HTERT RPE-1 (cell line): ENCODE measurements around the gene SH3RF3.

Source experiments
- in situ Hi-C: fragments of 300-500 bp; cut with MboI; formaldehyde crosslinking; loops from 4 replicates; pipeline ENCODE4 v1.14.3; 2020; ENCODE audit warnings: low sequenced_read_pairs

The SH3RF3 gene

DNA sequence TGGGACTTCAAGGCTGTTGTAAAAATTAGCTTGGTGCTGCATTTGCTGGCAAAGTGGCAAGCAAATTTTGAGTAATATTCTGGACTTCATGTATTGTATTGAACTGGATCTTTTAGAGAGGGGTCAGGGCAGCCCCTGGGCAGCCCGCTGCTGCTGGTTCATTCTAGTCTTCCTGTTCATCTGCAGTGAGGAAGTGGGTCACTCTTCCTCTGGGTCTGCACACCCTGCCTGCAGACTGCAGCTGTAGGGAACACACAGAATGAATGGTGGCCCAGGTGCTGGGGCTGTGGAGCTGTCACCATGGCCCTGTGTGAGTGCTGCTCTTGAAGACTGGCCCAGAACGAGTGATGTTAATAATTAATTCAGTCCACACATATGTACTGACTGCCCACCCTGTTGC, 9.4 kb downstream of the SH3RF3 start:
- in situ Hi-C loops = no loop called here

DNA sequence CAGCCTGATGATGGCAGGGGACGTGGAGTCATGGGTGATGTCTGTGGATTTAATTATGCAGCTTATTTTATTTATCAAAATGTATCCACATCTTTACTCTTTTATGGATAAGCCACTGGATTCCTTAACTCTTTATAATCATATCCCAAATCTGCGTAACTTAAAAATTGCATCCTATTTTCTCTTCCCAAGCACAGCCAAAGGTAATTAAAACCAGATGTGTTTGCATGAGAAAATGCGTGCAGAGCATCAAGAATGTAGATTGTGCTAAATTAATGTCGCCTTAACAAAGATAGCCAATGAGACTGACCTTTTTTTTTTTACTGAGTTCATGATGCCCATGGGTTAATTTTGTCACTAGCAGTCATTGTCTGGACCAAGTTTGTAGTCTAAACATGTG, 10.0 kb downstream of the SH3RF3 start:
- in situ Hi-C loops = no loop called here

- in situ Hi-C loops = no loop called here
Measured at GRCh38 chr2:109139865-109140396, 10.9 kb downstream of the SH3RF3 start.

DNA sequence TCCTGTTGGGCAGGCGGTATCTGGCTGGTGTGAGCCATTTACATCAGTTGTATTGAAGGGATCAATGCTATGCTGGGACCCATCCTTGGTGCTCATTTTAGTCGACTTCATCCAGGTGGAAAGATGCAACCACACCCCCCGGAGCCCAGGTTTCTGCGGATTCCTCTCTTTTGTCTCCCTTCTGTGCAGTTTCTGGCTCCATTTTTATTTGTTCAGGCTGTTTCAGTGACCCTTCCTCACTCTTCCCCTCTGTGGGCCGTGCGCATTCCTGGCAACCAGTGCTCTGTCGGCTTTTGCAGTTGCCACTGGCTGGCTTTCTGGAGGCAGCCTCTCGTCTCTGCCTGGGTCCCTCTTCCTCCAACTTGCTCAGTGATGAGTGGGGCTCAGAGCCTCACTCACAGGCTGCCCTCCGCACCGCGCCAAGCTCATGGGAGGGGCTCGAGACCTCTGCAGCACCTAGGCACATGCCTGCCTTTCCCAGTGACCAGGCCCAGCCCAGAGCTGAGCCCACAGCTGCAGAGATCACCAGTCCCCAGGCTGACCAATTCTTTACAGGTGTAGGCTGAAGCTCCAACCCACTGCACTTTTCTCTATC, 12.1 kb downstream of the SH3RF3 start:
- in situ Hi-C loops = no loop called here

DNA sequence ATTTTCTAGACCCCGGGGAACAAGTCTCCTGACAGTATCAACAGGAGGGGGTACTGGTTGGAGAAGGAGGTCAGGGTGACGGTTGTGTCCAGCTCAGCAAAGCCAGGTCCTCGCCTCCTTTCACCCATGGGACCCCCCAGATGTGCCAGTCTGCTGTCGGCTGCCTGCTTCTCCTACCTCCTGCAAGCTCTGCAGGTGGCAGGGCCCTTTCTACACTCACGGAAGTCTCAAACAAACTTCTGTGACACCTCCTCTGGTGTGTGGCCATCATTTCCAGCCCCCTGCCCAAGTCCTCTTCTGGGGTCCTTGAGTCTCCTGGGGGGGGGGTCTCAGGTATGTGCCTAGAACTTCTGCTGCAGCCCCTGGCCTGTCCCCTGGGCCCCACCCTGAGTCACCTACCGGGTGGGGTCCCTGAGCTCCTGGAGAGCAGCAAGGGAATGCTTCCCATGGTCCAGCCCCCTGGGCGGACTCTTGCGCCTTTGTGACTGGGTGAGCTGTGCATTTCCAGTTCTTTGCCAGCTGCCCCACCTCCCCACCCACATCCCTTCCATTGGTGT, 12.8 kb downstream of the SH3RF3 start:
- in situ Hi-C loops = no loop called here

DNA sequence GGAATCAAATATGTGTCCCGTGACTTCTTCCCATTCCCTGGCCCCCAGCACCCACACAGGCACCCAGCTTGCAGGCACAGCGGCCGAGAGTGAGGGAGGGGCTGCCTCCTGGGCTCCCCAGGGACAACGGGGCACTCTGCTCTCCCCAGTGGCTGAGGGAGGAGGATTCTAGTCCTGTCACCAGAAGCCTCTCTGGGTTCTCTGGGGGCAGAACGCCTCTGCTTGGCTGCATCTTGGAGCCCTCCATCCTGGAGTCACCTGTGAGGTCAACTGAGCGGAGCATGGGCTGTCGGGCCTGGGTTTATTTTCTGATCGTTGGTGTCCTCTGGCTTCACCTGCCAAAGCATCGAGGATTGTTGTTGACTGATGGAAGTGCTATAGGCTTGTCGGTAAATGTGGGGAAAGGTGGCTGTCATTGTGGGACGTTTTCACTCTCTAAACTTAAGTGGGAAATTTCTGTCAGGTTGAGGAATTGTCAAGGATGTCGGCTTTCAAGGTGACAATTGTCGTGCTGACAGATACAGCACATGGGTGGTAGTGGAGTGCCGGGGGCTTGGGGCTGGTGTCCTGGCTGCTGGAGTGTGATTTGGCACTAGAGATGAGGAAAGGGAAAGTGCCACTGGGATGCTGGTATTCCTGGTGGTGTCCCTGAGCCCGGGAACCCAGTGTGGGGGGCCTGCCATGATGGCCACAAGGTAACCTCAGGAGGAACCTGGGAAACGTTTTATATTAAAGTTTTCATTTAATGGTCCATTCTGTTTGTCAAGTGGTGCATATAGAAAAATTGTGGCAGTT, 13.6 kb downstream of the SH3RF3 start:
- in situ Hi-C loops = no loop called here

DNA sequence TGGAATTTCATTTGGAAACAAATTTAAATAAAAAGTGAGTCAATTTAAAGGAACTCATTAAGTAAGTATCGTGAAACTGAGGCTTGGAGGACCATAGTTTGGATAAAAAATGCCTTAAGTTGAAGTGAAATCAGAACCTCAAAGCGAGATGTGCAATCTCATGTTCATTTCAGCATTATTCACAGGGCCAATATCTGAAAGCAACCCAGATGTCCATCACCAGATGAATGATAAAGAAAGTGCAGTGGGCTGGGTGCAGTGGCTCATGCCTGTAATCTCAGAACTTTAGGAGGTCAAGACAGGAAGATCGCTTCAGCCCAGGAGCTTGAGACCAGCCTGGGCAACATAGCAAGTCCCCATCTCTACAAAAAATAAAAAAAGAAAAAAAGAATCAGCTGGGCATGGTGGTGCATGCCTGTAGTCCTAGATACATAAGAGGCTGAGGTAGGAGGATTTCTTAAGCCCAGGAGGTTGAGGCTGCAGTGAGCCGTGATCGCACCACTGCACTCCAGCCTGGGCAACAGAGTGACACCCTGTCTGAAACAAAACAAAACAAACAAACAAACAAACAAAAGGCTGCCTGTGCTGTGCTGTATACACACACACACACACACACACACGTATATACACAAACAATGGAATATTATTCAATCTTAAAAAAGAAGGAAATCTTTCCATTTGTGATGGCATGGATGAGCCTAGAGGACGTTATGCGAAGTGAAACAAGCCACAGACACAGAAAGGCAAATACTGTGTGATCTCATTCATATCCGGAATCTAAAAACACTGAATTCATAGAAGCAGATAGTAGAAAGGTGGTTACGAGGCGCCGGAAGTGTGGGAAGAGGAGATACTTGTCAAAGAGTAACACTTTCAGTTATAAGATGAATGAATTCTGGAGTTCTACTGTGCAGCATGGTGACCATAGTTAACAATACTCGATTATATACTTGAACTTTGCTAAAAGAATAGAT, 14.5 kb downstream of the SH3RF3 start:
- in situ Hi-C loops = no loop called here

DNA sequence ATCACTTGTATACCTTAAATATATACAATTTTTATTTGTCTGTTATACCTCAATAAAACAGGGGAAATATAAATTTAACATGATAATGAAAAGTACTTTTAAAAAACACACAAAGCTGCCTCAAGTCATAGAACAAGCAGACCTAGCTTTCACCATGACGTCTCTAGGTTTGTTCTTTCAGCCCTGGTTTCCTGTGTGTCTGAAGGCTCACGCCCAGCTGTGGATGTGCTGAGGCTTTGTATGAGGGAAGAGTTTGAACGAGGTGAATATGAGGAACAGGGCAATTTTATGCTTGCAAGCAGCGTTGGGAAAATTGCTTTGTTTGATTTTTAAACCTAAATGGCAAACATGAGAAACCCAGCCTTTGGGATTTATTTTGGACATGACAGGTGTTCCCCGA, 15.3 kb downstream of the SH3RF3 start:
- in situ Hi-C loops = no loop called here

DNA sequence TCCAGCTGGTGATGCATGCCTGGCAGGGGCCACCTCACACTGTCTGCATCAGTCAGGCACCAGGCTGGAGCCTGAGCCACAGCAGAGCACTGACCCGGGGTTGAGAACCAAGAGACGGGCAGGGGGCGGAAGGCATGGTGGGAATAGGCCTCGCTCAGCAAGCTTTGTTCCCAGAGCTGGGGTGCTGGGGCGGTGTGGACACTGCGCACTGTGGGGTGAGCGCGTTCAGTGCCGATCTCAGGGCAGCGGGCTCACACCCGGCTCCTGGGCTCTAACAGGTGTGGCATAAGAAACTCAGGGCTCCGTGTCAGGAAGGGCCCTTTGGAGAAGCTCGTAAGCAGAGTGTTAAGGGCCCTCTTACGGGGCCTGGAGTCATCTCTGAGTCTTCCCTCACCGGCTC, 15.7 kb downstream of the SH3RF3 start:
- in situ Hi-C loops = no loop called here

GRCh38 chr2:109145286-109145685, 16.3 kb downstream of the SH3RF3 start:
- in situ Hi-C loops = no loop called here

- in situ Hi-C loops = no loop called here
Measured at GRCh38 chr2:109147405-109147804, 18.4 kb downstream of the SH3RF3 start.

- in situ Hi-C loops = no loop called here
Measured at GRCh38 chr2:109148117-109148746, 19.2 kb downstream of the SH3RF3 start.

GRCh38 chr2:109148991-109149645, 20.1 kb downstream of the SH3RF3 start:
- in situ Hi-C loops = no loop called here

DNA sequence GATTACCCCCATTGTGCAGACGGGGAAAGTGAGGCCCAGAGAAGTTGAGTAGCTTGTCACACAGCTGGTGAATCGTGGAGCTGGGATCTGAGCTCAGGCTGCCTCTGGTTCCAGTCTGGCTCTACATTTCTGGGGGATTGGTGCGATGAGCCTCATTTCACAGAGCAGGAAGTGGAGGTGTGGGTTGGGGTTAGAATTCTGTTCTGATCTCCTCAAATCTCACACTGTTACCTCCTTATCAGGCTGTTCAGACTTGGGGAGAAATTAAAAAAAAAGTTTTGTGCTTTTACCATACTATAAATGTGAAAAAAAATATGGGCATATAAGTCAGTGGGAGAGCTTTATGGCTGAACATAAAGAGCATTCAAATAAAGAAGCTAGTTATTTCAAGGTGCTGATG, 21.6 kb downstream of the SH3RF3 start:
- in situ Hi-C loops = no loop called here

GRCh38 chr2:109151519-109151918, 22.5 kb downstream of the SH3RF3 start:
- in situ Hi-C loops = no loop called here

DNA sequence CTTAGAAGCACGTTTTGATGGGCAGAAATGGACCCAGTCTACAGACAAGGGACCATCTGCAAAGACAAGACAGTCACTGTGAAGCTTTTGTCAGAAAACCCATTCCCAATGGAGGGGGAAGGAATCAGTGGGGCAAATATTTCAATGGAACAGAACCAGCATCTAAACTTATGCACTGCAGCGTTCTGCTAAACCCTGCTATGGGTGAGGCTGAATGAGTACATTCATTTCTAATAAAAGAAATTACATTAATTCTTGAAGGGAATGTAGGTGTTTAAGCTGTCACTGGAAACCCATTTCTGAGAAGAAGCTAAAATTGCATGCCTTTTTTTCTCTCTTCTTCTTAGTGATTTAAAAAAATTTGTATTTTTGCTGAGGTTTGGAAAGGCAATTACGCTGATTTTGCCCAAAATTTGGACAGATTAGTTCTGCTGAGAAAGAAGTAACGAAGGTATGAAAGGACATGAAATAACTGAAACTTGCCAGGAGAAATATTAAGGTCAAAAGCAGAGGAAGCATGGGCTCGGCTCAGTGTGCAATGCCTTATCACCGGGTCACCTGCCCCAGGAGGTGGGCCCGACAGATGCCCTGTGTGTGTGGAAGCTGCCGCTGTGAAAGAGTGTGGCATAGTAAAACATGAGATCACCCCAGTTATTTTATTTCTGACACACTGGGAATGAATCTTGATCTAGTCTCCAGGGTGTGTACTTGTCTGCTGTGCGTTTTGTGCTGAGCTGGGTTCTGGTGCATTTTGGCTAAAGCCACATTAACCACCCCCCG, 24.2 kb downstream of the SH3RF3 start:
- in situ Hi-C loops = no loop called here

- in situ Hi-C loops = no loop called here
Measured at GRCh38 chr2:109153807-109154206, 24.8 kb downstream of the SH3RF3 start.

- in situ Hi-C loops = no loop called here
Measured at GRCh38 chr2:109154226-109154625, 25.2 kb downstream of the SH3RF3 start.
